ENCODE results near the gene IGFBP7.

Gene IGFBP7

GRCh38 chr4:57084360-57084759 lies 25.8 kb downstream of the IGFBP7 start:
- Histone ChIP-seq H3K36me3 (ENCODE audit: insufficient read depth, low read length) (no peaks in the 10 kb centered on the region), H3K27me3 (ENCODE audit: insufficient read depth, low read length, poor library complexity, severe bottlenecking) (no peaks in the 10 kb centered on the region), H3K9me3 (ENCODE audit: insufficient read depth, low read depth, low read length) (no peaks in the 10 kb centered on the region), H3K4me2 (ENCODE audit: low read depth, low read length, poor library complexity, severe bottlenecking) (no peak overlapping the region), H3K9ac (ENCODE audit: low read depth, low read length, poor library complexity, severe bottlenecking) (no peak overlapping the region), H3K9me2 (replicated peaks; ENCODE audit: low read depth, low read length) (no peaks in the 10 kb centered on the region), H3F3A (ENCODE audit: low read depth) (no peaks in the 10 kb centered on the region; the same call in 1 of the 2 replicates), H3K4me1 (ENCODE audit: insufficient read depth, low read length, poor library complexity, severe bottlenecking) (peaks cover 10% of the 10 kb centered on the region), H3K4me3 (ENCODE audit: low read length, poor library complexity, severe bottlenecking) (no peak overlapping the region), H3K79me2 (ENCODE audit: insufficient read depth, low read length) (no peaks in the 10 kb centered on the region), H4K20me1 (ENCODE audit: insufficient read depth, low read length, poor library complexity, severe bottlenecking) (no peaks in the 10 kb centered on the region), H2AFZ (ENCODE audit: low read length) (no peak overlapping the region)
- no peak for TF ChIP-seq EZH2phosphoT487 (IDR thresholded peaks at IDR 0.05; ENCODE audit: borderline replicate concordance)
- TF ChIP-seq CTCF (conservative IDR thresholded peaks at IDR 0.05; ENCODE audit: low read length) = no peak

GRCh38 chr4:57083090-57083489 lies 27.1 kb downstream of the IGFBP7 start:
- Histone ChIP-seq H3K4me1 (ENCODE audit: insufficient read depth, low read length, poor library complexity, severe bottlenecking) (peaks cover 10% of the 10 kb centered on the region), H3K4me3 (ENCODE audit: low read length, poor library complexity, severe bottlenecking) (no peak overlapping the region), H3K79me2 (ENCODE audit: insufficient read depth, low read length) (no peaks in the 10 kb centered on the region), H3F3A (ENCODE audit: low read depth) (no peaks in the 10 kb centered on the region; the same call in 1 of the 2 replicates), H3K9me3 (ENCODE audit: insufficient read depth, low read depth, low read length) (no peaks in the 10 kb centered on the region), H3K36me3 (ENCODE audit: insufficient read depth, low read length) (no peaks in the 10 kb centered on the region), H3K9me2 (replicated peaks; ENCODE audit: low read depth, low read length) (no peaks in the 10 kb centered on the region), H2AFZ (ENCODE audit: low read length) (no peak overlapping the region), H3K9ac (ENCODE audit: low read depth, low read length, poor library complexity, severe bottlenecking) (no peak overlapping the region), H3K27me3 (ENCODE audit: insufficient read depth, low read length, poor library complexity, severe bottlenecking) (no peaks in the 10 kb centered on the region), H4K20me1 (ENCODE audit: insufficient read depth, low read length, poor library complexity, severe bottlenecking) (no peaks in the 10 kb centered on the region), H3K4me2 (ENCODE audit: low read depth, low read length, poor library complexity, severe bottlenecking) (no peak overlapping the region)
- TF ChIP-seq CTCF (conservative IDR thresholded peaks at IDR 0.05; ENCODE audit: low read length) (no peak), EZH2phosphoT487 (IDR thresholded peaks at IDR 0.05; ENCODE audit: borderline replicate concordance) (no peak)

GRCh38 chr4:57081651-57082621 lies 28.2 kb downstream of the IGFBP7 start:
- Histone ChIP-seq H3K4me3 (ENCODE audit: low read length, poor library complexity, severe bottlenecking) (no peak overlapping the region), H3K36me3 (ENCODE audit: insufficient read depth, low read length) (no peaks in the 10 kb centered on the region), H2AFZ (ENCODE audit: low read length) (no peak overlapping the region), H3K9me3 (ENCODE audit: insufficient read depth, low read depth, low read length) (no peaks in the 10 kb centered on the region), H3K27me3 (ENCODE audit: insufficient read depth, low read length, poor library complexity, severe bottlenecking) (no peaks in the 10 kb centered on the region), H3K79me2 (ENCODE audit: insufficient read depth, low read length) (no peaks in the 10 kb centered on the region), H3K4me2 (ENCODE audit: low read depth, low read length, poor library complexity, severe bottlenecking) (no peak overlapping the region), H4K20me1 (ENCODE audit: insufficient read depth, low read length, poor library complexity, severe bottlenecking) (no peaks in the 10 kb centered on the region), H3K4me1 (ENCODE audit: insufficient read depth, low read length, poor library complexity, severe bottlenecking) (peaks cover 10% of the 10 kb centered on the region), H3K9me2 (replicated peaks; ENCODE audit: low read depth, low read length) (no peaks in the 10 kb centered on the region), H3F3A (ENCODE audit: low read depth) (no peaks in the 10 kb centered on the region; the same call in 1 of the 2 replicates), H3K9ac (ENCODE audit: low read depth, low read length, poor library complexity, severe bottlenecking) (no peak overlapping the region)
- TF ChIP-seq EZH2phosphoT487 (IDR thresholded peaks at IDR 0.05; ENCODE audit: borderline replicate concordance) (no peak), CTCF (conservative IDR thresholded peaks at IDR 0.05; ENCODE audit: low read length) (no peak)
